Fibroblast of lung (primary cell): Measurements from ENCODE around the gene C3orf20. TPM values are rescaled to one million over a fixed set of nuclear protein-coding genes. Genes with fewer than 3 reads are reported as not detected.

Experiments
- DNase-seq, 2 donors: peaks; one replicate each; pipeline versions ENCODE4 v3.0.0 to v3.0.0-alpha.2; 2010; ENCODE audit warnings: low read depth in 2 of 2
- H2AFZ ChIP-seq: 2 replicates; pipeline ENCODE4 v1.5.1; 2012; ENCODE audit warnings: low read length, control low read depth, inconsistent platforms
- H3K27ac ChIP-seq: 2 replicates; pipeline ENCODE4 v1.5.1; 2011; ENCODE audit warnings: low read length, control low read depth; ENCODE audit not compliant: insufficient read depth
- H3K27me3 ChIP-seq: 2 replicates; pipeline ENCODE4 v1.5.1; 2011; ENCODE audit warnings: mild to moderate bottlenecking, low read length; ENCODE audit not compliant: control insufficient read depth, insufficient read depth
- H3K36me3 ChIP-seq: 2 replicates; pipeline ENCODE4 v1.5.1; 2011; ENCODE audit warnings: low read length; ENCODE audit not compliant: control insufficient read depth, insufficient read depth
- H3K4me1 ChIP-seq: 2 replicates; pipeline ENCODE4 v1.5.1; 2011; ENCODE audit warnings: low read length; ENCODE audit not compliant: control insufficient read depth, insufficient read depth; ENCODE audit errors: extremely low read depth
- H3K4me2 ChIP-seq: 2 replicates; pipeline ENCODE4 v1.5.1; 2011; ENCODE audit warnings: low read length, control low read depth; ENCODE audit not compliant: insufficient read depth; ENCODE audit errors: extremely low read depth
- H3K4me3 ChIP-seq, 4 experiments: fragments of 200-600 bp in 1 of 4; sonication (generic) in 1 of 4; replicated peaks in 1 of 4; 2 replicates each; pipeline ENCODE4 v1.5.1; 2011 to 2016; ENCODE audit warnings: low read length in 4 of 4, low read depth in 3 of 4, mild to moderate bottlenecking in 3 of 4, control low read depth in 2 of 4, inconsistent platforms in 1 of 4, mixed read lengths in 1 of 4; ENCODE audit not compliant: insufficient read depth in 1 of 4; ENCODE audit errors: control extremely low read depth in 1 of 4
- H3K79me2 ChIP-seq: 2 replicates; pipeline ENCODE4 v1.5.1; 2012; ENCODE audit warnings: mild to moderate bottlenecking, low read length, inconsistent platforms; ENCODE audit not compliant: control insufficient read depth, insufficient read depth
- H3K9ac ChIP-seq: 2 replicates; pipeline ENCODE4 v1.5.1; 2011; ENCODE audit warnings: mild to moderate bottlenecking, low read length, control low read depth; ENCODE audit not compliant: insufficient read depth
- H3K9me3 ChIP-seq: 2 replicates; pipeline ENCODE4 v1.5.1; 2012; ENCODE audit warnings: low read depth, low read length; ENCODE audit not compliant: control insufficient read depth, insufficient read depth
- H4K20me1 ChIP-seq: 2 replicates; pipeline ENCODE4 v1.5.1; 2011; ENCODE audit warnings: low read length; ENCODE audit not compliant: control insufficient read depth, insufficient read depth; ENCODE audit errors: extremely low read depth
- EZH2 ChIP-seq: IDR thresholded peaks from 2 replicates; pipeline ENCODE4 v1.5.1; 2012; ENCODE audit warnings: low read length, control low read depth, mild to moderate bottlenecking; ENCODE audit errors: missing control alignments
- polyA plus RNA-seq, 2 donors: library from polyadenylated mRNA; depleted of rRNA in 1 of 2; stranded (reverse) in 1 of 2; unstranded in 1 of 2; fragments of >200 nt; gene quantifications; 2 replicates each; pipeline ENCODE4 v1.2.1, GENCODE V29; 2011 to 2012; ENCODE audit warnings: missing spikeins in 1 of 2
- total RNA-seq: library from RNA; depleted of rRNA; stranded (reverse); fragments of >200 nt; gene quantifications from 2 replicates; pipeline ENCODE4 v1.2.1, GENCODE V29; 2014
- TF ChIP-seq, protein P1 (sequence below), 2 donors: IDR thresholded peaks in 1 of 2; conservative IDR thresholded peaks in 1 of 2; 1 replicate in 1 of 2; 2 replicates in 1 of 2; pipeline ENCODE4 v1.5.1; 2011 to 2012; ENCODE audit warnings: low read length in 2 of 2, control low read depth in 1 of 2, inconsistent platforms in 1 of 2, low read depth in 1 of 2, mild to moderate bottlenecking in 1 of 2

Gene C3orf20
- total and polyA plus RNA-seq, 2 donors (not counting 1 experiment from before 2014, with no cell fraction given), result not detected

DNA sequence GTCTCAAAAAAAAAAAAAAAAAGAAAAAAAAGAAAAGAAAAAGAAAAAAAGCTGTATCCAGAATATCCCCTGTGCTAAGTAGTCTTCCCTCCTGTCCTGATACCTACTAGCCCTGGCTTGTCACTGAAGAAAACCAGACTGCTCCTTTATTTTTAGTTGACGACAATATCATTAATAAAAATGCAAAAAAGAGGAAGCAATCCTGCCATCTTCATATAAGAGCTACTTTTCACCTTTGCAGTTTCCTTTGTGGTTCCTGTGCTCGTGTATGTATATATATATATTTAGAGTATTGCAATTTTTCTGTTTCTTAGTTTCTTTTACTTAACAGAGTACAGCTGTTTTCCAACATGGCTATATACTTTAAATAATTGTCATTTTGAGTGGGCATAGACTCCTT is 13.6 kb downstream of the C3orf20 start:
- no peaks in the 10 kb centered on the region for H3K27me3 ChIP-seq
- no peak for TF ChIP-seq EZH2
- TF ChIP-seq, protein P1, sequence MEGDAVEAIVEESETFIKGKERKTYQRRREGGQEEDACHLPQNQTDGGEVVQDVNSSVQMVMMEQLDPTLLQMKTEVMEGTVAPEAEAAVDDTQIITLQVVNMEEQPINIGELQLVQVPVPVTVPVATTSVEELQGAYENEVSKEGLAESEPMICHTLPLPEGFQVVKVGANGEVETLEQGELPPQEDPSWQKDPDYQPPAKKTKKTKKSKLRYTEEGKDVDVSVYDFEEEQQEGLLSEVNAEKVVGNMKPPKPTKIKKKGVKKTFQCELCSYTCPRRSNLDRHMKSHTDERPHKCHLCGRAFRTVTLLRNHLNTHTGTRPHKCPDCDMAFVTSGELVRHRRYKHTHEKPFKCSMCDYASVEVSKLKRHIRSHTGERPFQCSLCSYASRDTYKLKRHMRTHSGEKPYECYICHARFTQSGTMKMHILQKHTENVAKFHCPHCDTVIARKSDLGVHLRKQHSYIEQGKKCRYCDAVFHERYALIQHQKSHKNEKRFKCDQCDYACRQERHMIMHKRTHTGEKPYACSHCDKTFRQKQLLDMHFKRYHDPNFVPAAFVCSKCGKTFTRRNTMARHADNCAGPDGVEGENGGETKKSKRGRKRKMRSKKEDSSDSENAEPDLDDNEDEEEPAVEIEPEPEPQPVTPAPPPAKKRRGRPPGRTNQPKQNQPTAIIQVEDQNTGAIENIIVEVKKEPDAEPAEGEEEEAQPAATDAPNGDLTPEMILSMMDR (conservative IDR thresholded peaks at IDR 0.05 in 1 of 2, IDR thresholded peaks at IDR 0.05 in 1 of 2; ENCODE audit: low read depth in 1 of 2, low read length in 2 of 2), result no peak

DNA sequence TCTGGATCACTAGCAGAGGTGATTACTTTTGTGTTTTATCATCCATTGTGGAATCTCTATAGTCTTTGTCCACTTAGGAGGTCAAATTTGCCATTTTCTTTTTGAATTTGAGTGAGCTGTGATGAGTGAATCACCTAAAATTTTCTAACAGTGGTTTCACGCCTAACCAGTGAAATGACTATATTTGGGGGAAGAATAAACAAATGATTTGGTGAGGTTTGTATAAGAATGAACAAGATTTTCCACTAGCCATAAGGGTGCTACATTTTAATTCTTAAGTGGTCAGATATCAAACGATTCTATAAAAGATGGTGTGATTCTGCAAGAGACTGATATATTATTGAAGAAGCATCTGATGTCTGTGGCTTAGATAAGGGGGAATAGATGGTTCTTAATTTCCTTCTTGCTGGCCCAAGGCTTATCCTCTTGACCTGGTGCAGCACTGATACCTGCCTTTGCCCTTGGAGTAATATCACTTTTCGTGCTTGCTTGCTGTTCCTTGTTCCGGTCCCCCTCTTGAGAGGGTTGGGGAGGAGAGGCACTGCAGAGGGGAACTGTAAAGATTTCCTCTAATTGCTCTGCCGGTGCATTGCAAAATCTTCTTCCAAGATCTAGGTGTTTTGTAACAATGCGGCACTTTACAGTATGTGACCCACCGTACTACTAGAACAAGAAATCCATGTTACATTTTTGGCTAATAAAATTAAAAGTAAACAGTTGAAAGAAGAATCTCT is 14.5 kb downstream of the C3orf20 start:
- no peaks in the 10 kb centered on the region for H3K36me3 ChIP-seq
- H4K20me1 ChIP-seq, result no peaks in the 10 kb centered on the region
- H3K79me2 ChIP-seq, result no peaks in the 10 kb centered on the region
- H3K9me3 ChIP-seq, result no peaks in the 10 kb centered on the region
- no peak overlapping the region for H2AFZ ChIP-seq
- H3K9ac ChIP-seq, result no peak overlapping the region
- no peak overlapping the region for H3K4me2 ChIP-seq
- H3K27me3 ChIP-seq, result no peaks in the 10 kb centered on the region
- TF ChIP-seq, protein P1 (conservative IDR thresholded peaks at IDR 0.05 in 1 of 2, IDR thresholded peaks at IDR 0.05 in 1 of 2; ENCODE audit: low read depth in 1 of 2, low read length in 2 of 2), result no peak
- TF ChIP-seq EZH2, result no peak
- no peak overlapping the region for H3K27ac ChIP-seq
- H3K4me1 ChIP-seq, result no peaks in the 10 kb centered on the region
- no peak overlapping the region for H3K4me3 ChIP-seq
- DNase-seq, result no peak

More for the DNA sequence above, 13.6 kb downstream of the C3orf20 start:
- H3K27ac ChIP-seq, result no peak overlapping the region
- no peaks in the 10 kb centered on the region for H4K20me1 ChIP-seq
- H2AFZ ChIP-seq, result no peak overlapping the region
- no peaks in the 10 kb centered on the region for H3K4me1 ChIP-seq
- DNase-seq, result no peak
- no peaks in the 10 kb centered on the region for H3K79me2 ChIP-seq
- H3K9me3 ChIP-seq, result no peaks in the 10 kb centered on the region
- H3K4me2 ChIP-seq, result no peak overlapping the region
- H3K9ac ChIP-seq, result no peak overlapping the region
- no peaks in the 10 kb centered on the region for H3K36me3 ChIP-seq
- H3K4me3 ChIP-seq, result no peak overlapping the region

GRCh38 chr3:14691239-14691638 is 16.3 kb downstream of the C3orf20 start:
- no peak overlapping the region for H3K27ac ChIP-seq
- H3K79me2 ChIP-seq, result no peaks in the 10 kb centered on the region
- H3K27me3 ChIP-seq, result no peaks in the 10 kb centered on the region
- no peak overlapping the region for H3K4me2 ChIP-seq
- no peaks in the 10 kb centered on the region for H3K4me1 ChIP-seq
- no peaks in the 10 kb centered on the region for H3K36me3 ChIP-seq
- no peak for DNase-seq
- H3K9ac ChIP-seq, result no peak overlapping the region
- H2AFZ ChIP-seq, result no peak overlapping the region
- TF ChIP-seq, protein P1 (conservative IDR thresholded peaks at IDR 0.05 in 1 of 2, IDR thresholded peaks at IDR 0.05 in 1 of 2; ENCODE audit: low read depth in 1 of 2, low read length in 2 of 2), result no peak
- TF ChIP-seq EZH2, result no peak
- H3K4me3 ChIP-seq, result no peak overlapping the region
- no peaks in the 10 kb centered on the region for H4K20me1 ChIP-seq
- no peaks in the 10 kb centered on the region for H3K9me3 ChIP-seq
